VCaP (cell line): ENCODE measurements around the gene PLEKHO1.
"Not testable (repeated sequence)": the region's sequence is repeated elsewhere in the genome, so short reads cannot be mapped to it uniquely, and the experiment has no call there.

Experiments
- H3K27ac ChIP-seq: fragments of 450-650 bp; 2 replicates; pipeline ENCODE4 v1.5.1; 2017
- CTCF ChIP-seq: fragments of 450-650 bp; conservative IDR thresholded peaks from 2 replicates; pipeline ENCODE4 v1.5.1; 2017; ENCODE audit warnings: mild to moderate bottlenecking, moderate library complexity

Gene PLEKHO1

DNA sequence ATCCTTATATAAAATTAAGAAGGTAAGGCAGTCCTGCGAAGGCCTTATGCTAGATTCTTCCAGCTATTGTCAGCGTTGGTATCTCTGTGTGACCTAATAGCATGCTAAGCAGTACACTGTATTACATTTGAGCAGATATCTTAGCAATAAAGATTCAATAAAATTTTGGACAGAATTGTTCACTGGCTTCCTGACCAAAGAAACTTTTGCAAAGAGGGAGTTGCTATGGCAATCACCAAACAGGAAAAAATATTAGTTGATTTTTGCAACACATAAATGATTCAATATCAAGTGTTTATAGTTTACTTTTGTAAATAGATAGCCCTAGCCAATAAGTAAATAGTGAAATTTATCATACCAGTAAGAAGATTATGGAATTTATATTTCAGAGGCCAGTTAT is 31.0 kb upstream of the PLEKHO1 start:
- TF ChIP-seq CTCF: no peak
- H3K27ac ChIP-seq: no peak overlapping the region

DNA sequence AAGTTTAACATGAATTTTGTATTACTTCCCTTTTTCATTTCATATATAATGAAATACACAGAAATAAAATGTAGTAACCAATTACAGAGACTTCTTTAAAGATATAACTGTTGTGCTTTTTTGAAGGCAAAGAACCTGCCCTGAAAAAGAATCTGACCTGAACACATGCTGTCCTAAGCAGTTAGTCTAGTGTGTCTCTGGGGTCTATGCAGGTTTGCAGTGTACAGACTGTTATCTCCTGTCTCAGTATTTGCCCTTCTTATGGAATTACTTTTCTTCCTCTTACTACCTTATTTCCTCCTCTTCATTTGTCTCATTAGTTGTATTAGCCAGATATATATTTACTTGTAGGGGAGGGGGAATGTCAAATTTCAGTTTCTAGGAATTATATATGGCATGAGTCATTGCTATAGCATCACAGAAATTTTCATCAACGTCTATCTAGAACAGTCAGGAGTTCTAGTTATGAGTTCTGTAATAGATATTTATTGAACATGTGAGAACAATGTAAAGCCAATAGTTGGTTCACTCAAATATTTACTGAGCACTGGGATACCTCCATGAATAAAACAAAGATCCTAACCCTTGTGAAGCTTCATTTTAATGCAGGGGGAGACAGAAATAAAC is 28.4 kb upstream of the PLEKHO1 start:
- no peak for TF ChIP-seq CTCF
- no peak overlapping the region for H3K27ac ChIP-seq

DNA sequence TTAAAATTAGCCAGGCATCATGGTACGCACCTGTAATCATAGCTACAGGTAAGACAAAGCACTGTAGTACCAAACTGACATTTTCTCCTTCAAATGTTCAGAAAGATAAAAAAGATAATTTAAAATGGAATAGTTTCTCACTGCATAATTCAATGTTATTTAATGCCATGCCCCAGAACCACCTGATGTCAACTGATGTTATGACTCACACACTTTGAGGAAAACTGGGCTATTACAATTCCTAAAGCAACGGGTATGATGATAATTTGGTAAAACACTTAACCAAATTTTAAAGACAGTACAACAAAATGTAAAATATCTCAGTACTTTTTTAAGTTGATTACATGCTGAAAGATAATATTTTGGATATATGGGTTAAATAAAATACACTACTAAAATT is 22.9 kb upstream of the PLEKHO1 start:
- no peak for TF ChIP-seq CTCF
- no peak overlapping the region for H3K27ac ChIP-seq

- no peak overlapping the region for H3K27ac ChIP-seq
- no peak for TF ChIP-seq CTCF
Measured at GRCh38 chr1:150127464-150127863, 22.3 kb upstream of the PLEKHO1 start.

DNA sequence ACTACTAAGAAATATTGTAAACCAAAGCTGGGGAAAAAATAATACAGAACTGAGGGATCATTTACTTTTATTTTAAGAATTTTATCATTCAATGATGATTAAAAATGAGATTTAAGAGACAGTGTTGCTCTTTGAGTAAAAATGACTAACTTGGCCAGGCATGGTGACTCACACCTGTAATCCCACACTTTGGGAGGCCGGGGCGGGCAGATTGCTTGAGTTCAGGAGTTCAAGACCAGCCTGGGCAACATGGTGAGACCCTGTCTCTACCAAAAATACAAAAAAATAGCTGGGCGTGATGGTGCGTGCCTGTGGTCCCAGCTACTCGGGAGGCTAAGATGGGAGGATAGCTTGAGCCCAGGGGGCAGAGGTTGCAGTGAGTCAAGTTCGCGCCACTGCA is 21.8 kb upstream of the PLEKHO1 start:
- TF ChIP-seq CTCF: no peak
- H3K27ac ChIP-seq: no peak overlapping the region

GRCh38 chr1:150132372-150132771 is 17.3 kb upstream of the PLEKHO1 start:
- no peak for TF ChIP-seq CTCF
- no peak overlapping the region for H3K27ac ChIP-seq

- H3K27ac ChIP-seq: no peak overlapping the region
- no peak for TF ChIP-seq CTCF
Measured at GRCh38 chr1:150134537-150134936, 15.2 kb upstream of the PLEKHO1 start.

- H3K27ac ChIP-seq: not testable (repeated sequence)
Measured at GRCh38 chr1:150135400-150135799, 14.3 kb upstream of the PLEKHO1 start.
